Endothelial cell of umbilical vein (primary cell): ENCODE data around the gene PLCB4. TPM values are rescaled to one million over a fixed set of nuclear protein-coding genes. Genes with fewer than 3 reads are reported as not detected.
A peak's percentile ranks its signal among the peaks of the same experiment; 100 is the strongest.

Experiments
- BruUV-seq: library from RNA; stranded (reverse); fragments of 400-500 nt; replicated peaks from 2 replicates; lab custom pipeline; 2021; lab: Mats Ljungman, UMichigan
- CTCF ChIA-PET: fragments of 300-600, 350-600 bp; sonication (Branson Sonifier 250); formaldehyde crosslinking; loops from one replicate; lab custom pipeline; 2021; ENCODE audit warnings: antibody characterized with exemption, inconsistent platforms; lab: Charles Lee
- POLR2A ChIA-PET: fragments of 300-600, 350-600 bp; sonication (Branson Sonifier 250); formaldehyde crosslinking; loops from one replicate; lab custom pipeline; 2021; ENCODE audit warnings: antibody characterized with exemption, inconsistent platforms; lab: Charles Lee
- DNase-seq: peaks from one replicate; pipeline ENCODE4 v3.0.0-alpha.2; 2011; ENCODE audit warnings: low read depth, low spot score
- FAIRE-seq: peaks from 2 replicates; lab custom pipeline; 2011; peaks lifted over from hg19 to GRCh38; lab: Jason Lieb, UNC
- H2AFZ ChIP-seq: 2 replicates; pipeline ENCODE4 v1.6.0; 2012; ENCODE audit warnings: low read depth, low read length, control low read depth, inconsistent platforms
- H3K27ac ChIP-seq: 2 replicates; pipeline ENCODE4 v1.5.1; 2011; ENCODE audit warnings: low read depth, mild to moderate bottlenecking, control low read depth, low read length, moderate library complexity; ENCODE audit not compliant: insufficient read depth
- H3K27me3 ChIP-seq, 2 experiments: 2 replicates each; pipeline versions ENCODE4 v1.6.0 to v1.6.1; 2011; ENCODE audit warnings: low read length in 2 of 2, mixed read lengths in 1 of 2; ENCODE audit not compliant: control insufficient read depth in 2 of 2, insufficient read depth in 2 of 2
- H3K36me3 ChIP-seq, 2 experiments: 2 replicates in 1 of 2; 3 replicates in 1 of 2; pipeline ENCODE4 v1.5.1; 2011; ENCODE audit warnings: low read length in 2 of 2, mild to moderate bottlenecking in 1 of 2, moderate library complexity in 1 of 2; ENCODE audit not compliant: control insufficient read depth in 2 of 2, insufficient read depth in 2 of 2; ENCODE audit errors: extremely low read depth in 1 of 2
- H3K4me1 ChIP-seq: 3 replicates; pipeline ENCODE4 v1.5.1; 2011; ENCODE audit warnings: mild to moderate bottlenecking, low read length; ENCODE audit not compliant: control insufficient read depth, insufficient read depth; ENCODE audit errors: extremely low read depth
- H3K4me2 ChIP-seq: 2 replicates; pipeline ENCODE4 v1.6.1; 2011; ENCODE audit warnings: low read length, control low read depth, mixed read lengths; ENCODE audit not compliant: insufficient read depth
- H3K4me3 ChIP-seq, 3 experiments: fragments of 200-600 bp in 1 of 3; sonication (generic), shearing (Covaris generic) in 1 of 3; replicated peaks in 1 of 3; 2 replicates each; pipeline ENCODE4 v1.5.1; 2011 to 2016; ENCODE audit warnings: control low read depth in 3 of 3, low read length in 3 of 3, mild to moderate bottlenecking in 2 of 3, inconsistent platforms in 1 of 3, low read depth in 1 of 3, moderate library complexity in 1 of 3; ENCODE audit not compliant: insufficient read depth in 1 of 3
- H3K79me2 ChIP-seq: 2 replicates; pipeline ENCODE4 v1.6.0; 2012; ENCODE audit warnings: low read length, inconsistent platforms; ENCODE audit not compliant: control insufficient read depth, insufficient read depth
- H3K9ac ChIP-seq: replicated peaks from 2 replicates; pipeline ENCODE3; 2011; ENCODE audit warnings: low read length, control low read depth; ENCODE audit not compliant: insufficient read depth; ENCODE audit errors: extremely low read depth
- H3K9me1 ChIP-seq: replicated peaks from 3 replicates; pipeline ENCODE4 v1.6.0; 2011; ENCODE audit warnings: mild to moderate bottlenecking, low read length; ENCODE audit not compliant: control insufficient read depth, insufficient read depth; ENCODE audit errors: extremely low read depth
- H3K9me3 ChIP-seq: replicated peaks from 2 replicates; pipeline ENCODE4 v1.5.1; 2012; ENCODE audit warnings: low read length, inconsistent platforms; ENCODE audit not compliant: control insufficient read depth, insufficient read depth
- H4K20me1 ChIP-seq: replicated peaks from 2 replicates; pipeline ENCODE3; 2011; ENCODE audit warnings: mild to moderate bottlenecking, low read length; ENCODE audit not compliant: control insufficient read depth, insufficient read depth; ENCODE audit errors: extremely low read depth
- FOS ChIP-seq: IDR thresholded peaks from 2 replicates; pipeline ENCODE4 v1.6.1; 2011; ENCODE audit warnings: mild to moderate bottlenecking, low read length, moderate library complexity, borderline replicate concordance; ENCODE audit not compliant: insufficient read depth
- dilution Hi-C: fragments of 300-500 bp; cut with MboI; formaldehyde crosslinking; loops from one replicate; pipeline ENCODE4 v1.15.0; 2019; ENCODE audit warnings: low sequenced_read_pairs; ENCODE audit not compliant: extremely low pct_ligation_motif_present
- intact Hi-C: fragments of 100-400 bp; cut with micrococcal nuclease; formaldehyde crosslinking; loops from one replicate; pipeline ENCODE4 v1.10.0; 2022
- polyA plus RNA-seq, 4 experiments: library from polyadenylated mRNA; depleted of rRNA in 3 of 4; stranded (reverse) in 3 of 4; unstranded in 1 of 4; fragments of >200 nt; gene quantifications; 2 replicates each; pipeline versions ENCODE4 v1.2.1 to v1.2.3, GENCODE V29; 2011 to 2012; ENCODE audit warnings: missing spikeins in 1 of 4
- total RNA-seq: library from RNA; stranded (reverse); gene quantifications from 2 replicates; pipeline ENCODE4 v1.2.3, GENCODE V29; 2021
- TF ChIP-seq, protein P1 (sequence below): IDR thresholded peaks from 2 replicates; pipeline ENCODE4 v1.6.1; 2011; ENCODE audit not compliant: insufficient read depth, insufficient read length
- TF ChIP-seq, protein P2 (sequence below), 2 donors: IDR thresholded peaks; 1 replicate in 1 of 2; 2 replicates in 1 of 2; pipeline ENCODE4 v1.5.1; 2011; ENCODE audit warnings: low read length in 2 of 2, mild to moderate bottlenecking in 2 of 2, moderate library complexity in 2 of 2, control low read depth in 1 of 2, inconsistent platforms in 1 of 2, low read depth in 1 of 2; ENCODE audit not compliant: insufficient read depth in 1 of 2; ENCODE audit errors: extremely low read depth in 1 of 2

Gene PLCB4
- total and polyA plus RNA-seq, 2 donors (not counting 3 experiments of a cell fraction or from before 2014, with no cell fraction given): 0.37 to 1.7 TPM

GRCh38 chr20:9323622-9324021, 254.7 kb downstream of the PLCB4 start:
- no peak overlapping the region for H3K4me3 ChIP-seq
- no peaks in the 10 kb centered on the region for H3K9me3 ChIP-seq
- no peak overlapping the region for H3K9ac ChIP-seq
- POLR2A ChIA-PET: no interaction called here
- H3K27ac ChIP-seq: no peak overlapping the region
- dilution Hi-C loops: no loop called here
- no peaks in the 10 kb centered on the region for H3K4me1 ChIP-seq
- no peaks in the 10 kb centered on the region for H3K36me3 ChIP-seq
- TF ChIP-seq, protein P1, sequence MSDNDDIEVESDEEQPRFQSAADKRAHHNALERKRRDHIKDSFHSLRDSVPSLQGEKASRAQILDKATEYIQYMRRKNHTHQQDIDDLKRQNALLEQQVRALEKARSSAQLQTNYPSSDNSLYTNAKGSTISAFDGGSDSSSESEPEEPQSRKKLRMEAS: no peak
- TF ChIP-seq, protein P2, sequence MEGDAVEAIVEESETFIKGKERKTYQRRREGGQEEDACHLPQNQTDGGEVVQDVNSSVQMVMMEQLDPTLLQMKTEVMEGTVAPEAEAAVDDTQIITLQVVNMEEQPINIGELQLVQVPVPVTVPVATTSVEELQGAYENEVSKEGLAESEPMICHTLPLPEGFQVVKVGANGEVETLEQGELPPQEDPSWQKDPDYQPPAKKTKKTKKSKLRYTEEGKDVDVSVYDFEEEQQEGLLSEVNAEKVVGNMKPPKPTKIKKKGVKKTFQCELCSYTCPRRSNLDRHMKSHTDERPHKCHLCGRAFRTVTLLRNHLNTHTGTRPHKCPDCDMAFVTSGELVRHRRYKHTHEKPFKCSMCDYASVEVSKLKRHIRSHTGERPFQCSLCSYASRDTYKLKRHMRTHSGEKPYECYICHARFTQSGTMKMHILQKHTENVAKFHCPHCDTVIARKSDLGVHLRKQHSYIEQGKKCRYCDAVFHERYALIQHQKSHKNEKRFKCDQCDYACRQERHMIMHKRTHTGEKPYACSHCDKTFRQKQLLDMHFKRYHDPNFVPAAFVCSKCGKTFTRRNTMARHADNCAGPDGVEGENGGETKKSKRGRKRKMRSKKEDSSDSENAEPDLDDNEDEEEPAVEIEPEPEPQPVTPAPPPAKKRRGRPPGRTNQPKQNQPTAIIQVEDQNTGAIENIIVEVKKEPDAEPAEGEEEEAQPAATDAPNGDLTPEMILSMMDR (IDR thresholded peaks at IDR 0.05; ENCODE audit: extremely low read depth in 1 of 2, insufficient read depth in 1 of 2, low read depth in 1 of 2, low read length in 2 of 2): peak; percentile 27 to 54
- no peak for TF ChIP-seq FOS
- no peaks in the 10 kb centered on the region for H3K79me2 ChIP-seq
- H3K27me3 ChIP-seq: no peaks in the 10 kb centered on the region
- FAIRE-seq (no peak), DNase-seq (no peak)
- intact Hi-C loops: loop anchor here (2.0 kb wide), 1 partner anchor 21 kb away; no protein-coding TSS in a partner anchor
- no TSS peak for BruUV-seq
- H3K4me2 ChIP-seq: no peak overlapping the region
- CTCF ChIA-PET: interaction anchor here (0.9 to 1.5 kb wide), 4 partner anchors 14 to 470 kb away, joined by 3 to 6 read pairs (median 4); no protein-coding TSS in a partner anchor
- H2AFZ ChIP-seq: no peak overlapping the region
- H4K20me1 ChIP-seq: no peaks in the 10 kb centered on the region
- H3K9me1 ChIP-seq: no peaks in the 10 kb centered on the region
